Stimulated activated CD4-positive, alpha-beta T cell treated with anti-CD3 and anti-CD28 coated beads, Interleukin-1b, Interleukin-23, amount 100 ng/mL, for 4 hours (primary cell): Measurements from ENCODE around the gene ZNF831.
A peak's percentile ranks its signal among the peaks of the same experiment; 100 is the strongest.

Experiments used
- DNase-seq, 2 donors: peaks; one replicate each; pipeline ENCODE4 v3.0.0-alpha.2; 2020; ENCODE audit warnings: low read depth in 2 of 2

ZNF831 gene

GRCh38 chr20:59214606-59215547 lies 51.3 kb downstream of the ZNF831 start:
- no peak for DNase-seq

- DNase-seq: no peak
These were observed 53.6 kb downstream of the ZNF831 start for GRCh38 chr20:59217173-59217572.

GRCh38 chr20:59217794-59218280 lies 54.2 kb downstream of the ZNF831 start:
- no peak for DNase-seq

- DNase-seq: no peak
These were observed 55.6 kb downstream of the ZNF831 start for GRCh38 chr20:59219211-59219610.

GRCh38 chr20:59220161-59220560 lies 56.5 kb downstream of the ZNF831 start:
- DNase-seq: no peak

- no peak for DNase-seq
These were observed 57.6 kb downstream of the ZNF831 start for GRCh38 chr20:59221049-59221706.

- no peak for DNase-seq
These were observed 58.2 kb downstream of the ZNF831 start for GRCh38 chr20:59221707-59222252.

- DNase-seq: peak; percentile 78 to 85
These were observed 58.9 kb downstream of the ZNF831 start for GRCh38 chr20:59222253-59223181.

- no peak for DNase-seq
These were observed 59.6 kb downstream of the ZNF831 start for GRCh38 chr20:59223182-59223601.

- DNase-seq: no peak
These were observed 60.1 kb downstream of the ZNF831 start for GRCh38 chr20:59223750-59224149.

- no peak for DNase-seq
These were observed 60.6 kb downstream of the ZNF831 start for GRCh38 chr20:59224236-59224635.

GRCh38 chr20:59230385-59230784 lies 66.8 kb downstream of the ZNF831 start:
- no peak for DNase-seq

GRCh38 chr20:59231124-59231804 lies 67.6 kb downstream of the ZNF831 start:
- DNase-seq: no peak

GRCh38 chr20:59232618-59233017 lies 69.0 kb downstream of the ZNF831 start:
- DNase-seq: no peak

GRCh38 chr20:59235226-59235625 lies 71.6 kb downstream of the ZNF831 start:
- DNase-seq: no peak

- no peak for DNase-seq
These were observed 76.4 kb downstream of the ZNF831 start for GRCh38 chr20:59240006-59240405.

GRCh38 chr20:59242714-59243626 lies 79.3 kb downstream of the ZNF831 start:
- DNase-seq: no peak

- DNase-seq: no peak
These were observed 83.2 kb downstream of the ZNF831 start for GRCh38 chr20:59246691-59247400.
